Adrenal gland (tissue), 5 donors: ENCODE data around the gene GRIN3A.

Experiments used
- CTCF ChIP-seq, 6 experiments: fragments of 450-650 bp in 4 of 6; fragments of 200-600 bp in 2 of 6; sonication (generic) in 1 of 6; IDR thresholded peaks; 1 replicate in 5 of 6; 2 replicates in 1 of 6; pipeline versions ENCODE4 v1.5.1 to v1.8.0; 2016 to 2021; ENCODE audit warnings: antibody characterized with exemption in 6 of 6, mild to moderate bottlenecking in 2 of 6, moderate library complexity in 1 of 6
- POLR2A ChIP-seq, 2 donors: fragments of 450-650 bp; IDR thresholded peaks; one replicate each; pipeline ENCODE4 v1.6.1; 2017; ENCODE audit warnings: antibody characterized with exemption in 2 of 2, mild to moderate bottlenecking in 2 of 2, moderate library complexity in 1 of 2
- donor health status: DM: no; HTN: no; CAD: no.

- TF ChIP-seq CTCF (IDR thresholded peaks at IDR 0.05) (no peak), POLR2A (IDR thresholded peaks at IDR 0.05) (no peak)
These were observed 66.9 kb downstream of the GRIN3A start for GRCh38 chr9:101671567-101671966.
